HG02571 (cell line): Measurements from ENCODE around the gene WWP2.

ENCODE experiments used
- ATAC-seq: cut with Tn5 transposase; IDR thresholded peaks from one replicate; pipeline ENCODE4 v1.9.1; 2021; ENCODE audit warnings: mild to moderate bottlenecking, moderate library complexity; ENCODE audit not compliant: unreplicated experiment

The WWP2 gene

DNA sequence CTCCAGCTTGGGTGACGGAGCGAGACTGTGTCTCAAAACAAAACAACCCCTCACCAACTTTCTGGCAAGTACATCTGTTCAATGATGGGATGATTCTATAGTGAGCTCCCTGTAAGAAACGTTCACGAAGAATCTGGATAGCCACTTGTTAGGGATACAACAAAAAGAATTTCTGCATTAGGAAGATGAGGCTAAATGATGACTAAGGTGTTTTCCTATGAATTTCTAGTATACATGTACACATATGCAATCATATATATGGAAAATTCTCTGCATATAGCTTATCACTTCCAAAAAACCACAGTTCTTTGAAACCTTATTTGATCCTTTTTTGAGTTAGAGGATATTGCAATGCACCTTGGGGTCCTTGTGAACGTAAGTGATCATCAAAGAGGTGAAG lies 124.6 kb downstream of the WWP2 start:
- no peak for ATAC-seq

DNA sequence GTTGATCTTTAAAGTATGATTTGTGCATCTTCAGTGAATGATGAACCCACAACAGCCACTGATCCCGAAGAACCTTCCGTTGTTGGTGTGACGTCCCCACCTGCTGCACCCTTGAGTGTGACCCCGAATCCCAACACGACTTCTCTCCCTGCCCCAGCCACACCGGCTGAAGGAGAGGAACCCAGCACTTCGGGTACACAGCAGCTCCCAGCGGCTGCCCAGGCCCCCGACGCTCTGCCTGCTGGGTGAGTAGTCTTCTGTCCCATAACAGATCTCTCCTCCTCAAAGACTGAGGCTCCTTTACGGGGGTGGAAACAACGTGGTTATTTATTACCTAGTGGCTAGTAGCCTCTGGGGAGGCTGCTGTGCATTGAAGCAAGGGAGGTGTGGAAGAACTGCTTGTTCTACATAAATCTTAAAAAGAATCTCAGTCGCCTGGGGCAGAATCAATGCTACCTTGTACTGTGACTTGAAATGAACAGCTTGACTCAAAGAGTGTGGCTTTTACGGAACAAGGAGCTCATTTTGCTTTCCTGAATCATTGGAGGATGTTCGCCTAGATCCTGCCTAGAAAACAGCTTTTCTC lies 126.0 kb downstream of the WWP2 start:
- no peak for ATAC-seq

DNA sequence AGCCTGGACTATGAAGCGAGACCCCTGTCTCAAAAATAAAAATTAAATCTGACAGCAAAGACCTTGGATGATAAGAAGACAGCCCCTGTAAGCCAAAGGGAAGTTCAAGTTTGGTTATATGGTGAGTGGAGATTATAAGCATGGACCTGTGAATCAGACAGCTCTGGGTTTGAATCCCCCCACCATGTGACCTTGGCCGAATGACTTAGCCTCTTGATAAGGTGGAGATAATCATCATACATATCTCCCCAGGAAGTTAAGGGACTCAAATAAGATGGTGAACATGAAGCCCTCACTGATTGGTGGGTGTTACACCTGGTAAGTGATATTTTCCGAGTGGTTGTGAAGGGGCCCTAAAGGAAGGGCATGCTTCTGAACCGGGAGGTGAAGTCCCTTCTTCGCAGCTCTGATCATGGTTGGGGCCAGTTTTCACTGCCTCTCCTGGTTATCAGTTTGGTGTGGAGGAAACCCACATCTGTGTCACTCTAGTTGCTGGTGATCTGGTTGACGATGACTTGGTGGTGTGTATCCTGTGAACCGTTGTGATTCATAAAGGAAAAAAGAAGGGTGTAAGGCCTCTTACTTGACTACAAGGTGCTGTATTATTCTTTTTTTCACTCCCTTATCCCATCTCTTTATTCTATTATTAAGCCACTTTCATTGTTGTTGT lies 127.3 kb downstream of the WWP2 start:
- no peak for ATAC-seq

DNA sequence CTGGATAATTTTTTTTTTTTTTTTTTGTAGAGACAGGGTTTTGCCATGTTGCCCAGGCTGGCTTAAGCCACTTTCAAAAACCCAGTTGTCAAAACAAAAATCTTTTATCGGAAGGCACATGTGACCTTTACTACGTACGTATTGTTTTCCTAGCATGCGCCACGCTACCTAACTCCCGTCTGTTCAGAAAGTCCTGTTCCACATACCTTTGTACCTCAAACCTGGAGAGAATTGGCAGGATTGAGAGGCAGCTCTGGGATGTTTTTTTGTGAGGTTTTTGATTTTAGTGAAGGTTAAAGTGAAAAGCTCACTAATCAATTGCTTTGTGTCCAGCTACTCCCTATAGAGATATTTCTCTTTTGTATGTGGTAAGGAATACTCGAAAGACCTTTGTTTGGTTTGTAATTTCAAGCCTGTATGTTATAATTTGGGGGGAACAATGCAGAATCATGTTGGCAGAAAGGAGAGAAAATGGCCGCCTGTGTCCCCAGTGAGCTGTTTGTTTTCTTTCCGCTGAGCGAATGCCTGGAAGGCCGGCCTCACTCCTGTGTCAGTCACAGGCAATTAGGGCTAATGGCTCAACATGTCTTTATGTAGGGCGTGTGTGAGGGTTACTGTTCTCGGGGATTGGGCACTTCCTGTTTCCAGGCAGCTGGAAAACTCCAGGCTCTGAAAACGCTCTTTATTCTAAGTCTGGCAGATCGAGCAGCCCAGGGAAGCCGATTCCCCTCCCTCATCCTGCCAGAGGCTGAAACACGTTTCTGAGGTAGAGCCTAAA lies 128.2 kb downstream of the WWP2 start:
- ATAC-seq, result no peak

DNA sequence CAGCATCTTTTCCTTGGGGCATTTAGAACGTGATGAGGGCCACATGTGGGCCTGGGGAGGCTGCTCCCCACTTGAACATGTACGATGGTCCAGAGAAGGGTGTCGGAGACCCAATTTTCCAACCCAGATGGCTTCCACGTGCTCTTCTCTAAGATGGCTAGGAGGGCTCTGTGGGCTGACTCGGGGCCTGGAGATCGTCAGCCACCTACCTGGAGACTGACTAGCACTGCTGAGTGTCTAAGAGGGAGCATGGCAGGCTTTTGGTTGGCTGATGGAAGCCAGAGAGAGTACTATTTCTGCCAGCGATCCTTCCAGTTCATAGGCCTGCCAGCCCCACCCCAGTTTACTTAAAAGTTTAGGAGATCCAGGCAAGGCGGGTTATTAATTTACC lies 128.8 kb downstream of the WWP2 start:
- no peak for ATAC-seq

DNA sequence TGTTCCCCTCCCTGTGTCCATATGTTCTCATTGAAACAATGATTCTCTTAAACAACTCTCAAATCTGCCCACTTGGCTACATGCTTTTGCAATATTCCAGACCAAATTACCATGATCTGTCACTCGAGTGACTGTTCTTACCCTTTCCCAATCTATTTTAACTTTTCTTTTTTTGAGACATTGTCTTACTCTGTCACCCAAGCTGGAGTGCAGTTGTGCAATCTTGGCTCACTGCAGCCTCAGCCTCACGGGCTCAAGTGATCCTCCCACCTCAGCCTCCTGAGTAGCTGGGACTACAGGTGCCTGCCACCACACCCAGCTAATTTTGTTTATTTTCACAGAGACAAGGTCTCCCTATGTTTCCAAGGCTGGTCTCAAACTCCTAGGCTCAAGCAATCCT lies 130.2 kb downstream of the WWP2 start:
- no peak for ATAC-seq

DNA sequence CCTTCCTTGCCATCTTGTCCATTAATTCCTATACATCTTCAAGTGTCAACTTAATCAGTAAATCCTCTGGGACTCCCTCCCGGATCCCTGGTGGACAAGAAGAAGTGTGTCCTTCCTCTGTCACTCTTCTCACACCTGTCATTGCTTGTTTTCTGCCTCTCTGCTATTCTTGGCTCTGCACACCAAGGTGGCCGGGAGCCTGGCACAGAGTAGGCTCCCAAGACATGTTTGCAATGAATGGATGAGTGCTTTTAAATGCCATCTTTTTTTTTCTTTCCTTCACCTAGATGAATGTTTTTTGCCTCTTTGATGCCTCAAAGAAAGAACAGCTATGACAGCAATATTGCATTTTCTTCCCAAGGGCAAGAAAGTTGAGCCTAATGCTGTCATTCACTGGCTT lies 131.0 kb downstream of the WWP2 start:
- ATAC-seq, result no peak

DNA sequence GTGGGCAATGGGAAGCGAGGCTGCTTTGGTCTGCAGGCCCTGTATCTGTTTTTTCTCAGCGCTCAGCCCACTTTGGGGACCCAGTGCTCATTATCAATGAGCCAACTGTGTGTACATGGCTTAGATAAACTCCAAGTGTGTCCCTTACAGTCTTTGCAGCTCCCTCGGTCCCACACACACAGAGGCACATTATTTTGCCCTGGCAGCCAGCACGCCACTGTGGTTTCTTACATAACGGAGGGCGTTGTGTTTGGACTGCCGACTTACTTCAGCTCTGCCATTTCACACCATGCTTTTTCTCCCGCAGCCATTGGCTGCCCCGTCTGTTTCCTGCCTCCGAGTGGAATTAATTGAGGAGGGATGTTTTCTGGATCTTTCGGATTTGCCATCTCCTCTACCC lies 132.5 kb downstream of the WWP2 start:
- no peak for ATAC-seq

DNA sequence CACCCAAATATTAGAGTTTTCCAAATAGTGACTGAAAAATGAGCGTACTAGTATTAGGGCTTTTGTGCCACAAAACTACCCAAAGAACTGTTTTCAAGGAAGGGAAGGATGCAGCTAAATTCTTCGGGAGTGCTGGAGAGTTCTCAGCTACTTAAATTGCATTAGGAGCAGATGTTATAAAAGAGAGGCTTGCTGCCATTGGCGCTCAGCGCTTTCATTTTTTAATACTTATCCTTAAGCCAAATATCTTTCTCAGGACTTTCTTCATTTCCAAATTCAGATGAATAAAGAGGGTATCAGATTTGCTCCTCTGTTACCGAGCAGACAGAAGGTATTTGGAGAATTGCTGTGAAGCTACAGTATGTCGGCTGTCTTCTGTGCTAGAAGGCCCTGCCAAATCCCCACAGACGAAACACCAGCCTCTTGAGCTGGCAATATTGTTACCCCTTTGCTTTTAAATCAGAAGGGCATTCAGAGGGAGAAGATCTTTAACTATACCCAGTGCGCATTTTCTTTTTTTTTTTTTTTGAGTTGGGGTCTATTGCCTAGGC lies 141.8 kb downstream of the WWP2 start:
- ATAC-seq, result no peak

DNA sequence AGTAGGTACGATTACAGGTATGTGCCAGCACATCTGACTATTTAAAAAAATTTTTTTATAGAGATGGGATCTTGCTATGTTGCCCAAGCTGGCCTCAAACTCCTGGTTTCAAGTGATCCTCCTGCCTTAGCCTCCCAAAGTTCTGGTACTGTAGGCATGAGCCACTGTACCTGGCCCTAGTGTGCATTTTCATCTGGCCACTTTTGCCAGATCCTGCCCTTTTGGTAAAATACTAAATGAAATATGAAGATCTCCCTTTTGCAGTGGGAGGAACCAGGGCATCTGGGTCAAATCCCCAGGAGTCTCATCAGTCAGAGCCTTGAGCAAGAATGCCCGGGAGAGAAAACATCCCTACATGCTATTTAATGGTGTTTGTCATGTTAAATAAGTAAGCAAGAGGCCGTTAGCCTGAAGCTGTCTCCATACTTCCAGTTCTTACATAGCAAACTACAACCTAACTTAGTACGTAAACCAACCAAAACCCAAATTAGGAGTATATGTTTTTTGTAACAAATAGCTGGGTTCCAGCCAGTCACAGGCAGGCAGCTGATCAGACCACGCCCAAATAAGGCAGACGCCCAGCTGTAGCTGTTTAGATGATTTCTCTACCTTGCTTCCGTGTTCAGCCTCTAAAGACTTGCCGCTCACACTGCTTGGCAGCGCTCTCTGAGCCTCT lies 142.5 kb downstream of the WWP2 start:
- no peak for ATAC-seq

DNA sequence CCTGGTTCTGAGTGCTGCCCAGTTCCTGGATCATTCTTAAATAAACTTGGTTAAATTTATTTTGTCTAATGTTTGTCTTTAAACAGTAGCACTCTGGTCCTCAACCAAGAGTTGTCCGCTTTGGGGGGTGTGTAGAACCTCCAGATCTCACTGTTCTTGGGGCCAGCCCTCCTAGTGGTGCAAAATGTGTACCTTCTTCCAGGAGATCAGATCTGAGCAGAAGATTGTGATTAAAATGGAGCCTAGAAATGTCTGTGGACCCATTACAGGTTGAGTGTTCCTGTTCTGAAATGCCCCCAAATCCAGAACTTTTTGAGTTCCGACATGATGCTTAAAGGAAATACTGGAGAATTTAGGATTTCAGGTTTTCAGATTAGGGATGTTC lies 143.0 kb downstream of the WWP2 start:
- no peak for ATAC-seq

DNA sequence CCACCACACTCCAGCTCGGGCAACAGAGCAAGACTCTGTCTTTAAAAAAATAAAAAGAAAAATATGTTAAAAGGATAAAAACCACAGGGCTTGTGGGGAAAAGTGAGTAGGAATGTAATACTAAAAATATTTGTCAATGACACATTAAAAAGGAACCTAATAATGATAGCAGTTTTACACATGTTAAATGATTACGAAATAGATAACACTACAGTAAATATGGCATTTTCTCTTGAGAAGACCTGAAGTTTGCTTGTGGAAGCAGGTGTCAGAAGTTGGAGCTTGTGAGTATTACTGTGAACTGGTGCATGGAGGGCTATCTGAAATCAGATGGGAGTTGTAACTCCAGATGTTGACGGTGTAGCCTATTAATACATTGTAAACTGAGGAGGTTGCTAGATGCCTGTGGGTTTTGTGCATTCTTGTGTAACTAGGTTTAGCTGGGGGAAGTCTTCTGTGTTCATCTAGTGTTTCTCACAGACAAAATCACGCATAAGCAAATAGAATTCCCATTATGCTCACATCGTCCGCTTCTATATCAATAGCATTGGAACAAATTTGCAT lies 144.8 kb downstream of the WWP2 start:
- ATAC-seq, result no peak

DNA sequence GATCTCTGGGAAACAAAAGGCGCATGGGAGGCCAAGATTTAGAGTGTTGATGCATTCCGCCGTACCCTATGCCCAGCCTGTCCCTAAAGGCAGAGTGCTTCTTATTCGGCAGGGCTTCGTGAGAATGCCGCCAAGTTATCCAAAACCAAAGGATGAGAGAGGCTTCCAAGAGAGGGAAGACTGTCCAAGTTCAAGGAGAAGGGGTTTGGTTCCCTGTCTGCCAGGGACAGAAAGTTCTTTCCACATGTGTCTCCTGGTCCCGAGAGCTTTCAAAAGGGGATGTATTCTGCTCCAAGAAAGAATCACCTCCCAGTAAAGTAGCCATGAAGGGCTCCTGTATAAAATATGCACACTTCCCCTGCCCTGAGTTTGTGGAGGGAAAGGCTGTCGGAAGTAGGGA lies 146.9 kb downstream of the WWP2 start:
- ATAC-seq, result no peak

DNA sequence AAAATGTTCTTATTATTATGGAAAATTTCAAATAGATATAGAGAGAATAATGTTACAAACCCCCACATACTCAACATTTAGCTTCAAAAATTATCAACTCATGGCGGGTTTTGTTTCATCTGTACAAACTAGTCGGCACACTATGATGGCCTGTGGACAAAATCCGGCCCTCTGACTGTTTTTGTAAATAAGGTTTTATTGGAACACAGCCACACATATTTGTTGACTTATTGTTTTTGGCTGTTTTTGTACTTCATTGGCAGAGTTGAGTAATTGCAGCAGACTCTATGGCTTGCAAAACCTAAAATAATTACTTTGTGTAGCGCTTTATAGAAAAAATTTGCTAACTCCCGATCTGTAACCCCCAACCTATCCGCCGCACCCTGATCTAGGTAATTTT lies 147.6 kb downstream of the WWP2 start:
- no peak for ATAC-seq

DNA sequence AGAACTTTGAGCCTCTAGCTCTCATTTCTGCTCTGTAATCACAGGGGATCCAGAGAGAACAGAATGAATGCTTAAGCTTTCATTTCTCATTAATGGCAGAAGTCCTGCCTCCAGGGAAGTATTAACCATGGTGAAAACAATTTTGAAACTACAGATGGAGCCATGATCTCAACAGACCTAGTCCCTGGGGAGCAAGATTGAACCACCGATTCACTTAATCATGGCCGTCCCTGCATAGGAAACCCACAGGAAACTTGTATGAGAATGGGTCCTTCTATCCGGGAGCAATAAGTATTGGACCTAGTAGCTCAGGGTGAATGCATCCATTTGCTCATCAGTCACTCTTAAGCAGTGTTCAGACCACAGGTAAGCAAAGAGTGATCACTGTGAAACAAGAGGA lies 148.8 kb downstream of the WWP2 start:
- no peak for ATAC-seq

DNA sequence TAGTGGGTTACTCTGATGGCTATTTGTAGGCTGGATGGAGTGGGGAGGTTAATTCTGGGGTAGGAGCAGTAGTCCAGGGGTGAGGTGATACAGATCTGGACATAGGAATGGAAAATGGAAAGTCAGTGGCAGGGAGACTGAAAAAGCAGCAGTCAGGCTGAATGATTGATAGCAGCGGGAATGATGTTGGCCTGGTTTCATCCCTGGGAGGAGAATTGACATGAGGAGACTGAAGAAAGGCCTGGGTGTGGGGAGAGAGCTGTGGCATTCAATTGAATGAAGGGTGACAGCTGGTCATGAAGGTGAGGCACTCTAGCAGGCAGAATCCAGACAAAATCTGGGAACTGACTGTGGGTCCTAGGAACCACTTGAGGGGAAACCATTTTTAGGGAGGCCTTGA lies 154.3 kb downstream of the WWP2 start:
- no peak for ATAC-seq

DNA sequence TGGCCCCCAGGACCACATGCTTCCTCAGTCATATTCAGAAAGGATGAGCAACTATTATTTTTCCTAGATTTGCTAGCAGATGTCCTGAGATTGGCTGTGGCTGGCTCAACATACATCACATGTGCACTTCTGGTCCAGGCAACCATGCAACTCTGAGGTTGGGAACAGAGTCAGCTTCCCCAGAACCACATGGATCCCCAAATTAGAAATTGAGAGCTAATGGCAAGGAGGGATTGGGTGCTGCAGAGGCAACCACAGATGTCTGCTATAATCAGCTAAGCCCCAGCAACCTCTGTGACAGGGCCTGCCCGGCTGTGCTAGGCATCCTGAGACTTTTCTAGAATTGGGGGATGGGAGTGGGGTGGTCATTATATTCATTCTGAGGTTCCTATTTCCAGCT lies 155.2 kb downstream of the WWP2 start:
- no peak for ATAC-seq

DNA sequence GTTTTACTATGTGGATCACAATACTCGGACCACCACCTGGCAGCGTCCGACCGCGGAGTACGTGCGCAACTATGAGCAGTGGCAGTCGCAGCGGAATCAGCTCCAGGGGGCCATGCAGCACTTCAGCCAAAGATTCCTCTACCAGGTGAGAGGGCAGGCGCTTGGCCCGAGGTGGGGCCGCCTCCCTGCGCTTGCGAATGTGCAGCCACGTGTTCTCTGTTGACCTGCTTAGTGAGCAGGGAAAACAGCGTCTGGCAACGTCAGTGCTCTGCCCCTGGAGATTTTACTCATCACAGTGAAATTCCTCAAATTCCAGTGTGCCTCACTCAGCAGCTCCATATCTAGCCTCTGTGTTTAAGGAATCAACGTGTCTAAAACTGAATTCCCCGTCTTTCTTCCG lies 155.6 kb downstream of the WWP2 start:
- ATAC-seq, result no peak

DNA sequence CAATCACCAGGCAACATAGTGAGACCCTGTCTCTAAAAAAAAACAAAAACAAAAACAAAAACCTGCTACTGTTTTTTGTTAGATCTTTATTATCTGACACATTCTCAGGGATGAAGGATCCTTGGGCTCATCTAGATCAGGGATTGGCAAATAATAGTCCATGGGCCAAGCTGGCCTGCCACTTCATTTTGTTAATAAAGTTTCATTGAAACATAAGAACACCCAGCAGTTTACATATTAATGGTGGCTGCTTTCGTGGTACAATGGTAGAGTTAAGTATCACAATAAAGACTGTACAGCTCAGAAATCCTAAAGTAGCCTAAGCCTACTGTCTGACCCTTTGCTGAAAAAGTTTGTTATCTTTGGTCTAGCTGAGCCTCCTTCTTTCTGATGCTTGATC lies 156.1 kb downstream of the WWP2 start:
- no peak for ATAC-seq

DNA sequence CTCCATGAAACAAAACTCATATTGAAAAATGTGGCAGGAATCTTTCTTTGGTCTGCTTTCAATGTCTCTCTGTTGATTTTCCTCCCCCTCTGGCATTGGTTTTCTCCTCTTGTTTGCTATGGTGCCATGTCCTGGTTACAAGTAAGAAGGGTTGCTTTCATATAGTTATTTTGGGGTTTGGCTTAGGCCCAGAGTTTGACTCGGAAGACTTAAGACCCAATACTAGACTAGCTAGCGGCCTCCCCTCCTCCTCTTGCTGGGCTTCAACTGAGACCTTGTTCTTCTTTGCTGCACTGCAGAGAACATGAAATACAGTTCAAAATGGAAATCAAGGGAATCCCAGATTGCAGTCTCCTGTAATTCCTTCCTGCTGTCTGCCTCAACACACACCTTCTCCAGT lies 159.0 kb downstream of the WWP2 start:
- no peak for ATAC-seq

DNA sequence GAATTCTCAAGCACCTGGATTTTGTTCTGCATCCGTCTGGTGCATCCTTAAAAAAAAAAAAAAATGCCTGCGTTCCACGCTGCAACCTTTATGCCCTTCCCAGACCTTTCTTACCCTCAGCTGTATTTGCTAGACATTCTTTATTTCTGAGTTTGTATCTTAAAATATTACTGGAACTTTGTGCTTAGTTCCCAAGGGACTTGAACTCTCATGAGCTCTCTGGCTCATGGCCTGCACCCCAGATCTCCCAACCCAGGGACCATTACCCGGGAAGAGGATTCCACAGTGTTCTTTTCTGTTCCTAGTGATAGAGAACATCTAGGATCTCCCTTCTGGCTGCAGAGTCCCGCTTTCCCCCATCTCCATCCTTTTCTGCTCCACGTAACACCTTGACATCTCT lies 160.1 kb downstream of the WWP2 start:
- no peak for ATAC-seq
